ENCODE measurements around the gene ANGPTL1. TPM values are rescaled to one million over a fixed set of nuclear protein-coding genes. Genes with fewer than 3 reads are reported as not detected.
A peak's percentile ranks its signal among the peaks of the same experiment; 100 is the strongest.

The ANGPTL1 gene
- total and polyA plus RNA-seq, 2 of the 13 experiments (the other 11 are each of a cell fraction or from before 2014, with no cell fraction given), result 2.9 to 9.3 TPM

- no peak for TF ChIP-seq ETS1 (CRISPR knock-in tag; IDR thresholded peaks at IDR 0.05)
- no peak for TF ChIP-seq RFXANK (CRISPR knock-in tag; IDR thresholded peaks at IDR 0.05)
- no peak for TF ChIP-seq ZEB1 (IDR thresholded peaks at IDR 0.05; ENCODE audit: insufficient replicate concordance, low read depth)
- no peak; the same call in 1 of the 2 replicates for TF ChIP-seq HHEX (CRISPR knock-in tag; IDR thresholded peaks at IDR 0.05)
- TF ChIP-seq NR1H2 (CRISPR knock-in tag; IDR thresholded peaks at IDR 0.05; ENCODE audit: borderline replicate concordance, low read depth), result no peak
- peak; percentile 63; the same call in 1 of the 2 replicates for TF ChIP-seq SIX4 (CRISPR knock-in tag; IDR thresholded peaks at IDR 0.05)
- no peak for TF ChIP-seq ARNT2 (CRISPR knock-in tag; IDR thresholded peaks at IDR 0.05; ENCODE audit: low read depth)
- TF ChIP-seq SMARCE1 (IDR thresholded peaks at IDR 0.05; ENCODE audit: borderline replicate concordance), result no peak
- no peak for TF ChIP-seq ZMYM3 (CRISPR knock-in tag; IDR thresholded peaks at IDR 0.05)
- no peak for TF ChIP-seq NCOR1 (IDR thresholded peaks at IDR 0.05; ENCODE audit: borderline replicate concordance, low read length)
- TF ChIP-seq ATF2 (CRISPR knock-in tag; IDR thresholded peaks at IDR 0.05), result peak; percentile 58; the same call in 1 of the 2 replicates
- no peak for TF ChIP-seq ZSCAN20 (CRISPR knock-in tag; IDR thresholded peaks at IDR 0.05; ENCODE audit: borderline replicate concordance)
- no peak for TF ChIP-seq ZNF337 (CRISPR knock-in tag; IDR thresholded peaks at IDR 0.05; ENCODE audit: borderline replicate concordance, low read depth)
- no peak for TF ChIP-seq MTF1 (CRISPR knock-in tag; IDR thresholded peaks at IDR 0.05)
- TF ChIP-seq FOXO4 (CRISPR knock-in tag; conservative IDR thresholded peaks at IDR 0.05), result no peak
- no peak for TF ChIP-seq ZNF556 (CRISPR knock-in tag; IDR thresholded peaks at IDR 0.05; ENCODE audit: borderline replicate concordance)
- no peak for TF ChIP-seq ZXDC (CRISPR knock-in tag; IDR thresholded peaks at IDR 0.05)
- TF ChIP-seq SNRNP70 (IDR thresholded peaks at IDR 0.05; ENCODE audit: low read depth, low read length), result no peak
- no peak for TF ChIP-seq NR3C1 (CRISPR knock-in tag; IDR thresholded peaks at IDR 0.05)
- no peak for TF ChIP-seq KDM5B (CRISPR knock-in tag; IDR thresholded peaks at IDR 0.05; ENCODE audit: borderline replicate concordance)
- no peak for TF ChIP-seq ZNF749 (CRISPR knock-in tag; IDR thresholded peaks at IDR 0.05; ENCODE audit: borderline replicate concordance)
- TF ChIP-seq ZSCAN30 (CRISPR knock-in tag; IDR thresholded peaks at IDR 0.05), result no peak
- TF ChIP-seq DR1 (CRISPR knock-in tag; IDR thresholded peaks at IDR 0.05), result no peak
- no peak for TF ChIP-seq ZNF816 (CRISPR knock-in tag; IDR thresholded peaks at IDR 0.05; ENCODE audit: borderline replicate concordance)
- no peak for TF ChIP-seq RBFOX2 (IDR thresholded peaks at IDR 0.05; ENCODE audit: low read depth, low read length)
These were observed 48.7 kb upstream of the ANGPTL1 start (continued) for GRCh38 chr1:178919581-178919980.
